Measurements from ENCODE around the gene IFITM10. TPM values are rescaled to one million over a fixed set of nuclear protein-coding genes. Genes with fewer than 3 reads are reported as not detected.

IFITM10 gene
- 0.73 and 2.2 TPM in 2 replicates for total RNA-seq

DNA sequence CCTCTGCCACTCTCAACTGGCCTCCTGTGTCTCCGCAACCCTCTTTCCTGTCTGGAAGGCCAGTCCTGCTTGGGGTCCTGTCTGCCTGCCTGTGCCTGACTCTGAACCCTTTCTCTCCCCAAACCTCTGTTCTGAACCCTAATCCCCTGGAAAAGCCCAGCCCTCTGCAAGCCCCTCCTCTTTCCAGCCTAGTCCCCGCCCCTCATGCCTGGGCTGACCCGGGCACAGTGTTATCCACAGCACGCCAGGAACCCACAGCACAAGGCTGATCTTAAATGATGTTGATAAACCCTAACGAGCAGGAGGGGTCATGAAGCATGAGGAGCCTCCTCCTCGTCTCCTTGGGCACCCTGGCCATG is at the start of gene IFITM10:
Gene IFITM10 (minus strand): TSS at position 115 of the 359 bp plus-strand sequence. CDS start 153 bp downstream, outside the sequence.

DNA sequence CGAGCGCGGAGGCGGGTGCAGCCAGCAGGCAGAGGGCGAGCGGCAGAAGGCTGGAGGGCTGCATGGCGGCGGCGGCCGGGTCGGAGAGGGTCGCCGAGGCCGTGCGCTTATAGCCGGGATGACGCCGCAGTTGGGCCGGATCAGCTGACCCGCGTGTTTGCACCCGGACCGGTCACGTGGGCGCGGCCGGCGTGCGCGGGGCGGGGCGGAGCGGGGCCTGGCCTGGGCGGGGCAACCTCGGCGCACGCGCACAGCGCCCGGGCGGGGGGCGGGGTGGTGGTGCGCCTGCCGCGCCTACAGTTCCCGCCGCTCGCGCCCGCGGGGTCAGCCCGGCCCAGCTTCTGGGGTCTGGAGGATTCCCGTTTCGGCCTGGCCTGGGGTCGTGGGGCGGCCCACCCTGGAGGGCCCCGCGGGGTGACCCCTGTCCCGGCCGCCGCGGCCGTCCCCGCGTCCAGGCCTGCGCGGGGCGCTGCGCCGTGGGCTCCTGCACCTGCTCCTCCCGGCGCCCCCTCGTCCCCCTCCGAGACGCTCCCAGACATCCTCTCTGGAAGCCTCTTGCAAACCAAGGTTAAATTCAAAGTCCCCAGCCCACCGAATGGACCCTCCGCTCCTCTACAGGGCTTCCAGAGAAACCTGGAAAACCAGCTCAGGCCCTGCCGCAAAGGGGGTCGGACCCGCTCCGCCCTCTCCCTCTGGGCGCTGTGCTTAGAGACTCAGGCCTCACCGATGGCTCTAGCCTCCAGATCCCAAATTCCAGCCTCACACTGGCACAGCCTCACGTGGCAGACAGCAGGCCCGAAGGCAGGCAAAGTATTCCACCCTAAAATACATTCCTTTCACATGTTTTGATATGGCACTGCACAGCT is 13.6 kb upstream of the IFITM10 start, which contains the start of gene CTSD:
Gene CTSD (minus strand): TSS at position 132 of the 866 bp plus-strand sequence. CDS start 68 bp downstream, at position 64.

GRCh38 chr11:1696608-1697570 is 53.5 kb downstream of the IFITM10 start, which contains the start of gene KRTAP5-6:
TSS of gene KRTAP5-6 (plus strand) at chr11:1697195. CDS start at chr11:1697246, 51 bp downstream.

Other genes starting within 250 kb of the IFITM10 start
- gene DUSP8, start 178.3 kb downstream of the IFITM10 start, total RNA-seq, result 0.20 TPM in 1 of 2 replicates, not detected in the other
- not detected in 2 replicates for gene KRTAP5-1, start 165.3 kb downstream of the IFITM10 start, total RNA-seq
- not detected in 2 replicates for gene KRTAP5-2, start 152.3 kb downstream of the IFITM10 start, total RNA-seq
- not detected in 2 replicates for gene KRTAP5-3, start 142.1 kb downstream of the IFITM10 start, total RNA-seq
- gene KRTAP5-4, start 128.5 kb downstream of the IFITM10 start, total RNA-seq, result not detected in 2 replicates
- gene KRTAP5-5, start 120.8 kb downstream of the IFITM10 start, total RNA-seq, result not detected in 2 replicates
- not detected in 2 replicates for gene KRTAP5-6, start 53.4 kb downstream of the IFITM10 start, total RNA-seq
- gene CTSD, start 13.3 kb upstream of the IFITM10 start, total RNA-seq, result 138 TPM in 2 replicates
- not detected in 2 replicates for gene SYT8, start 84.4 kb upstream of the IFITM10 start, total RNA-seq
- not detected in 2 replicates for gene TNNI2, start 88.4 kb upstream of the IFITM10 start, total RNA-seq
- 94.2 and 131 TPM in 2 replicates for gene LSP1, start 102.5 kb upstream of the IFITM10 start, total RNA-seq
- not detected in 2 replicates for gene PRR33, start 141.3 kb upstream of the IFITM10 start, total RNA-seq
- 0.37 TPM in 1 of 2 replicates, not detected in the other for gene TNNT3, start 169.1 kb upstream of the IFITM10 start, total RNA-seq
- 106 and 132 TPM in 2 replicates for gene MRPL23, start 196.7 kb upstream of the IFITM10 start, total RNA-seq
- gene H19, start 247.2 kb upstream of the IFITM10 start, total RNA-seq, result 3.1 and 40.4 TPM in 2 replicates